Effector CD4-positive, alpha-beta T cell (primary cell): ENCODE measurements around the gene NLRP12.
A peak's percentile ranks its signal among the peaks of the same experiment; 100 is the strongest.
"Not testable (repeated sequence)": the region's sequence is repeated elsewhere in the genome, so short reads cannot be mapped to it uniquely, and the experiment has no call there.

Experiments
- DNase-seq: peaks from one replicate; pipeline ENCODE4 v3.0.0-alpha.2; 2020

The NLRP12 gene

GRCh38 chr19:53774491-53774890, 49.6 kb downstream of the NLRP12 start:
- DNase-seq: not testable (repeated sequence)

GRCh38 chr19:53773999-53774398, 50.1 kb downstream of the NLRP12 start:
- no peak for DNase-seq

DNA sequence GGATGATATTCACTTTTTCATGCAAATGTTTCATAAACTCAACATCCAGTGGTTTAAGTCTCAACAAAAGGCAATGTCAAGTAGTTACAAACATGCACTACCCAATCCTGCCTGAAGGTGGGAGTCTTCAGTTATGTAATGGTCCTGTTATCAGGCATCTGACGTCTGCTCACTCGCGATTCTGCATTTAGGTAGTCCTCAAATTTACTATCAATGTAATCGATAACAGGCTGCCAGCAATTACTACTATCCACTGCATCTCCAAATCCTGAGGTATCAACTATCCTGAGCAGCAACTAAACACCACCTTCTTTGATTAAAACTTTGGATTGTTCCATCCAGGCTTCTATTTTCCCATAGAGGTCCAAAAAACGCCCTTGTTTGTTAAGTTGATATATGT, 51.2 kb downstream of the NLRP12 start:
- peak; percentile 35 for DNase-seq

DNA sequence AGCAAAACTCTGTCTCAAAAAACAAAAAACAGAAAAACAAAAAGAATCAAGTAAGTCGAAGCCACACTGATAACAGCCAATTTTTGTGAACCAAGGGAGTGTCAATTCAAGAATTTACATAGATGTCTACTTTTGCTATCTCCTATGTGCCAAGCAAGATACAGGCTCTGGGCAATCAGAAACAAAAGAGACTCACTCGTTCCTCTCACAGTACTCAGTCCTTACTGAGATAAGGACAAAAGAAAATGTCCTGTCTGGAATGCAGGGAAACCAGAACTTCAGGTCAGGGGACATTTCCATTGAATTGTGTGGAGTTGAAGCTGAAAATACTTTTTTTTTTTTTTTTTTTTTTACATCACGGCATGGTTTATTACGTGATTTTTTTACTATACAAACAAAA, 53.0 kb downstream of the NLRP12 start:
- no peak for DNase-seq

DNA sequence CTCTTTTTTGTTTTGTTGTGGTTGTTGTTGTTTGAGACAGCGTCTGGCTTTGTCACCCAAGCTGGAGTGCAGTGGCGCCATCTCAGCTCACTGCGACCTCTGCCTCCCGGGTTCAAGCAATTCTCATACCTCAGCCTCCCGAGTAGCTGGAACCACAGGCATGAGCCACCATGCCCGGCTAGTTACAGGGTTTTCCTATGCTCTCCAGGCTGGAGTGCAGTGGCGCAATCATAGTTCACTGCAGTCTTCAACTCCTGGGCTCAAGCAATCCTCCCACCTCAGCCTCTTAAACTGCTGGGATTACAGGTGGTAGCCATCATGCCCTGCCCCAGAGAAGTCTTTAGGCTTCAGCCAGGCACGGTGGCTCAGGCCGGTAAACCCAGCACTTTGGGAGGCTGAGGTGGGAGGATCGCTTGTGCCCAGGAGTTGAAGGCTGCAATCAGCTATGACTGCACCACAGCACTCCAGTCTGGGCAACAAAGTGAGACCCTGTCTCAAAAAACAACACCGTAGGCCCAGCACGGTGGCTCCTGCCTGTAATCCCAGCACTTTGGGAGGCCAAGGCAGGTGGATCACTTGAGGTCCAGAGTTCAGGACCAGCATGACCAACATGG, 54.3 kb downstream of the NLRP12 start:
- not testable (repeated sequence) for DNase-seq

DNA sequence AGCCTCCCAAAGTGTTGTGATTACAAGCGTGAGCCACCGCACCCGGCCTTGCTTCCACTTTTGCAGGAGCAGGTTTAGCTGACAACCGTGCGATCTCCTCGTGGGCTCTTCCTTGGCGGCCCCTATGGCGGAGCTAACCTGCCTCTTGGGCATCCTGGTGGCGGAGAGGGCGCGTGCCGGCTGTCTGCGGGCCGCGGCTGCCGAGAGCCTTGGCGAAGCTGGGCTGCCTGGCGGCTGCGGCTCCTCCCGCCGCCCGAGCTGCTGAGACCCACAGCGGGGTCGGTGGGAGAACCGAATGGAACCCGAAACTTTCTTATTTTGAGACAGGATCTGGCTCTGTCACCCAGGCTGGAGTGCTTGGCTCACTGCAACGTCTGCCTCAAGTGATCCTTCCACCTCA, 55.7 kb downstream of the NLRP12 start:
- no peak for DNase-seq

DNA sequence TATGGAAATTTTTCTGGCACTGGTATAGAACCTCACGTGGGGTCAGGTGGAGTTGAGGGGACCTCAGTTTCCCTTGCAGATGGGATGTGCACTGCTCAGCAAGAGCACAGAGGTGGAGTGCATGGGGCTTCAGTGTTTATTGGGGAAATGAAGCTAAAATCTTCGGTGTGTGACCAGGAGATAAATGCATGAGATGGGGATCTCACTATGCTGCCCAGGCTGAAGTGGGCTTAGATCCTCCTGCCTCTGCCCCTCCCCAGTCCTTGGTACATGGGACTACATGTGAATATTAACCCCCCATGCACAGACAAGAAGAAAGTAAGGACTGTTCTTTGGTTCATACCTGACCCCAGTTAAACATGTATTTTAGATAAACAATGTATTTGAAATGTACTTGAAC, 65.1 kb downstream of the NLRP12 start:
- DNase-seq: not testable (repeated sequence)
